ENCODE data around the gene LHX3.
A peak's percentile ranks its signal among the peaks of the same experiment; 100 is the strongest.

LHX3 gene

DNA sequence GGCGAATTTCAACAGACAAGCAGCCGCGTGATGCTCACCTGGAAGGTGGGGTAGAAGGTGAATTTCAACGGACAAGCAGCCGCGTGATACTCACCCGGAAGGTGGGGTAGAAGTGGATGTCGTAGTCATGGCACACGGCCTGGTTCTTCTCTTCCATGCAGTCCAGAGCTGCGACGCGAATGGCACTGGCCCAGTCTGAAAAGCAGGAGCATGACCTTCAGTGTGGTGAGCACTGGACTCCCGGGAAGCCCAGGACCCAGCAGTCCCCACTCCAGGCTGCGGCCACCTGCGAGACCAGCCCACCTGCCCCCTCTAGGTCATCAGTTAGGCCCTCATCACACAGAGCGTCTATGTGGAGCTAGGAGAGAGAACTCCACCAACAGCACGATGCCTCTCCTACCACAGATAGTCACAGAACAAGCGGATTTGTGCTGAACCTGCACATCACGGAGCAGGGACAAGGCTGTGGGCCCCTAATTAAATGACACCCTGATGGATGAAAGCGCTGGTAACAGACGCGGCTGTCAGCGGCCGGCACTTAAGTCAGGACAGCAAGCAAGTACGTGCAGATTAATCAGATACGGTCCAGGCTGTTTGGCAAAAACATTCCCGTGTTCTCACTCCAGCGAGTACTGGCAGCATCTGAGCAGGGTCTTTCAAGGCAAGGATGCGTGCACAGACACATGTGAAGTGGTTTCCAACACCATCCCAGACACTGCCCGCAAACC is 21.9 kb upstream of the LHX3 start:
- DNase-seq (ENCODE audit: low read depth): no peak

DNA sequence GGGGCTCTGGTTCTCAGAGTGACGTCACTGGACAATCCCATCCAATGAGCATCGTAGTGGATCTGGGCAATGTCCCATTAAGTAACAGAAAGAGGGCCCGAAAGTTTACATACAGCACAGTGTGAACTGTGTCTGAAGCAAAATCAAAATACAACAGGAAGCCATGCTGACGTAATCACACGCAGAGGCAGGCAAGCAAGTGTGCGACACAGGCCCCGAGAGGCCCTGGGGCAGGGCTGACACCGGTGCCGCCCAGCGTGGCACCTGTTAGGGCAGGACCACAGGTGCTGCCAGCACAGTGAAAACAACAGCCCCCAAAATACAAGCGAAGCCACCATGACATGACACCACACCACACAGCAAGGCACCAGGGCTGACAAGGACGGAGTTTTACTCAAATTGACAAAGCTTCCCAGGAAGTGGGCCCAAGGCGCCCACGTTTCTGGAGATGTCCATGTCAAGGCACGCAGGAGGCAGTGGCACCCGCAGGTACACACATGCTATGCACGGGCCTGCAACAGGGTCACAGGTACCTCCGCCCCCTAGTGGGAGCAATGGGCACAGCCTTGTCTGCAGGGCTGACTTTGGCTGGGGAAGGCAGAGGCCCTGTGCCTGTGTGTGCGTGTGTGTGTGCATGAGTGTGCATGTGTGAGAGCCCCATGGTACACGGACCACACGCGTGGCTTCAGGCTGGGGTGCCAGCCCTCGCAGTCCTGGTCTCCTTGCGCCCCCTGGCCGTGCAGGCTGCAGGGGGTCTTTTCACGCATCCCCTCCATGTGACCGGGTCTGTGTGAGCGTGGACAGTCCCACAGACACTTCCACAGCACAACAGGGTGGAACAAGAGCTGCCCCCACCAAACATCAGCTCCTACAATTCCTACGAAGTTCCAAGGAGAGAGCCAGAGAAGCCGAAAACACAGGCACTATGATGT is 21.1 kb upstream of the LHX3 start:
- peak; percentile 29 for DNase-seq (ENCODE audit: low read depth)

DNA sequence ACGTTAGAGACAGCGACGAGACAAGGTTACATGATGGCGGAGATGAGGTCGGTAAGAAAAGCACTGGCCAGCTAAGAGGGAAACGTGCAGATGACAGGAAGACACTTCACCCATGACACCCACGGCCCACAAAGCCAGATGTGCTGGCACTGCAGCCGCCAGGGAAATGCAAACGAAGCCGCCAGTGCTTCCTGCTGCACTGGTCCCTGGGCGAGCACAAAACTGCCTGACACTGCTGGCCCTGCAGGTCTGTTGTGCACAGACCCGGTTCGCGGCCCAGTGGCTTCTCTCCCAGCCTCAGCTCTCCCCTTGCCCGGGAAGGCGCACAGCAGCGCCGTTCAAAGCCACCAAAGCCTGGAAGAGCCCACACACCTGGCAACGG is 20.4 kb upstream of the LHX3 start:
- DNase-seq (ENCODE audit: low read depth): no peak

DNA sequence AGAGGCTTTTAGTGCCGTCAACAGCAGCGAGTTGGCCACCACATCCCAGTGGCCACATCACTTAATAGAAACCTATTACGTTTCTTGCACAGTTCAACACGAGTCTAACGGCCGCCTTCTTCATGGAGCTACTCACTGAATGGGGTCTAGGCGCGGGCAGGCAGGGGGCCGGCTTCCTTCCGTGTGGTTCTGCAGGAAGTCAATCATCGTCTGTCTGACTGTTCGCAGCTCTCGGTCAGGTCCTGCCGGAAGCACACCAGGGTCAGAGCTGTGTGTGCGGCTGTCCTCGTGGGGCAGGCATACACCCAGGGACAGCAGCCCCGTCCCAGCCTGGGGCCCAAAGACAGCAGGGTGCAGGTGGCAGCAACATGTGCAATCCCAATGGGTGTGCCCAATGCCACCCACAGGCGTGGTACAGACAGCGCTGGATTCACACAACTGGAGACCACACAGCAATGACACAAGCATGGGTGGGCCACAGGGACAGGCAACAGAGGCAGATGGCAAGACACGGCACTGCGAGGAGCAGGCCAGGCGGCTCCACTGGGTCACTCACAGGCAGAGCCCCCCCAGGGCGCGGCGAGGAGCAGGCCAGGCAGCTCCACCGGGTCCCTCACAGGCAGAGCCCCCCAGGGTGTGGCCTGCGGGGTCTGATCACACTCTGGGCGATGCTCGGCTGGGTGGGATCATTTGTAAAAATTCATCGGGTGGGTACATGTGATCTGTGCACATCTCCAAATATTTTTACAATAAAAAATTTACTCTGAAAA is 19.1 kb upstream of the LHX3 start:
- no peak for DNase-seq (ENCODE audit: low read depth)

DNA sequence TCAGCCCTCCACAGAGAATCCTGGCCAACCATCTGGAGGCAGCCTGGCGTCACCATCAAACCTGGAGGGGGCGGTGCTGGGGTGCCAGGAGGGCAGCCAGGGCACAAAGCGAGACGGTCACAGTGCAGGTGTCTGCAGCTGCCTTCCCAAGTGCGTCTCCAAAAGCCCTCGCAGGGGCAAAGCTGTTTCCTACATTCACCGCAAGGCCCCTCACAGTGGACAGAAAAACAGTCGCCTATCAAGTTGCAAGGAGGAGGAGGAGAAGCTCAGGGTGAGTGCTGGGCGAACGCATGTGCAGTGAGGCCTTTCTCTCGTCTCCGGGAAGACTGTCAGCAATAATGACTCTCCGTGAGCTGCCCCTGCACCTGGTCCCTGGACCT is 18.0 kb upstream of the LHX3 start:
- no peak for DNase-seq (ENCODE audit: low read depth)

DNA sequence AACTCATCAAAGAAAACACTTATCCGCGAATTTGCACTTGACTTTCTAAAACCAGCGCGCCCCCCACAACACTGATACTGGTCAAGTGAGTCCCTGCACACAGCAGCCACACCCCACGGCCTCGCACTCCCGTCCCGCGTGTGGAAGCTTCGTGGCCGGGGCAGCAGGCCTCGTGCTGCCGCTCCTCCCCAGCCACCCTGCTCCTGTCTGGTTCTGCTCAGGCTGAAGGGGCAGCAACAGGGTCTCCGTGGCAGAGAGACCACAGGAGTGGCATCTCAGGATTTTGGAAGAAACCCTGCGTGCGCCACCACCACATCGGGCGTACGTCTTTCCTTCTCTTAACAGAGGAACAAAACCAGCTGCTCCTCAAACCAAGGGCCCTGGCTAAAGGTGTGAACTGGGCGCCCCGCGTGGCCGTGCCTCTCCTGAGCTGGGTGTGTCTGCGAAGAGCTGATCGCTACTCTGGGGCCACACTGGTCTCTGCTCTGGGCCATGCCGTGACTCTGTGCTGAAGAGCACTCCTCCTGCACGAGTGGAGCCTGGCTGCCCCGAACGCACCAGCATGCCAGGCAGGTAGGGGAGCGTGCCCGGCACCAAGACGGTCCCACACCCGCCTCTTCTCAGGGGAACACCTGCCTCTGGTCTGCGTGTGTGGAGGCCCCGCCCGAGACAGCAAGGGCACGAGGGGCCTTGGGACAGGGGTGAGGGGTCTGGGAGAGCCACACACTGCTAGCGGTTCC is 17.4 kb upstream of the LHX3 start:
- no peak for DNase-seq (ENCODE audit: low read depth)

DNA sequence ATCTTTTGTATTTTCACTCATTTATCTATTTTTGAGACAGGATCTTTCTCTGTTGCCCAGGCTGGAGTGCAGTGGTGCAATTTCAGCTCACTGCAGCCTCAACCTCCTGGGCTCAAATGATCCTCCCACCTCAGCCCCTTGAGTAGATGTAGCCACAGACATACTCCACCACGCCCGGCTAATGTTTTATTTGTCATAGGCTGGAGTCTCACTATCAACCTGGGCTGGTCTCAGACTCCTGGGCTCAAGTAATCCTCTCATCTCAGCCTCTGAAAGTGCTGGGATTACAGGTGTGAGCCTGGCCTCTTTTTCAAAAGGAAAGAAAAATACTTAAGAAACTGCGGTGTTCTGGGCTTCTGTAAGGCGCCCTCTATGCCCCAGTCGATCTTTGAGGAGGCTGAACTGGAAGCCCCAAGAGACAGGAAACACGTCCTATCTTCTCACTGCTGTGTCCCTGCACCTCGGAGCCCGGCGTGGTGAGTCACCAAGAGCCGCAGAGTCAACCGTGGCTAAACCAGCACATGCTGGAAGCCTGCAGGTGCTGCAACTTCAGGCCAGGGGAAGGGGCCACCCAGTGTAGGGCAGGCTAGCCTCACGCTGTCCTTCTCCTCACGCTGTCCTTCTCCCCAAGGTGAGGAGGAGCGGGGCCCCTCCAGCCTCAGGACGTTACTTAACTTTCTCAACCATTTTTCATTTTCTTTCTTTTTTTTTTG is 15.2 kb upstream of the LHX3 start:
- DNase-seq (ENCODE audit: low read depth): peak; percentile 45

DNA sequence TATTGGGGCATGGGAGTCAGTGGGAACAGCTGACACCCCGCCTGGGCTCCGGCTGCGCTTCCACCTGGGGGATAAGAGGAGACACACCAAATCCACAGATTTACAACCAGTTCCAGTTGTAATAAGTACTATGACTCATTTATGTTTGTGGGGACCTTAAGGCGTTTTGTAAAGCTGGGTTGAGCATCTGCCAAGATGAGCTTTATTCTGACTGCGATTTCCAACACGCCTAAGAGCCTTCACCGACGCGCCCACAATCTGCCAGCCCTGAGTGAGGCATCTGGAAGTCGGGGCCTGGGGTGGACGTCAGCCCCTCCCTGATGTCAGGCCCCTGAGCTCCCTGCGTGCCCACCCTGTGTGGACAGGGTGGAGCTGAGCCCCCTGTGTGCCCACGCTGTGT is 14.3 kb upstream of the LHX3 start:
- DNase-seq (ENCODE audit: low read depth): peak; percentile 81

DNA sequence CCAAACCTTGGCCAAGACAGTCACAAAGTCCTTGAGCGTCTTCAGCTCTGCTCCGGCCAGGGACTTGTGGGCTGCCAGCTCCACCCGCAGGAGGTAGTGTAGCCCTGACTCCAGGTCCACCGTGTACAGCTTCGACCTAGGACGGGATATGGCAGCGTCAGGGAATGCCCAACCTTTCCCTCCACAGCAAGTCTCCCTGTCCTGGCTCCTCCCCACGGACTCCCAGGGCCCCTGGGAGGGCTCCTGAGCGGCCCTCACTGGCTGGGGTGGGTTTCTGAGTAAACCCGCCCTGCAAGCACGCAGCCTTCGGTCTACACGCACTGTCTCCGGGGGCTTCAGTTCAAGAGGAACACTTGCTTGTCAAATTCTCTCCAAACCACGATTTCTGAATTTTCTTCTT is 13.7 kb upstream of the LHX3 start:
- DNase-seq (ENCODE audit: low read depth): no peak

DNA sequence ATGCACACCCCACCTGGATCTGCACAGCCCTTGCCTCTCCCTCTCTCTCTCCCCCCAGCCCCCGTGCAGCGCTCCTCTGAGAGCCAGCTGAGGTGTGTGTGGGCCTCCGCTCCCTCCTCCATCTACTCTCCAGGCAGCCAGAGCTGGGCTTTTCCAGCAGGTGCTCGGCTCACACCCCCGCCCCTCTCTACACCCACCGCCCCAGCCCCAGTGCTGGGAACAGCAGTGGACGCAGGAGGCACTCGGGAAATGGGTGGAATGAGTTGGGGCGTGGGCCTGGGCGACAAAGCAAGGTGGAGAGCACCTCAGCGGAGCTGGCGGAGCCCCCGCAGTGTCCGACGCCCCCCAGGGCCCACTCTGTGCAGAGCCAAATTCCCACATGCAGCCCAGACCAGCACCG is 13.3 kb upstream of the LHX3 start:
- DNase-seq (ENCODE audit: low read depth): no peak

DNA sequence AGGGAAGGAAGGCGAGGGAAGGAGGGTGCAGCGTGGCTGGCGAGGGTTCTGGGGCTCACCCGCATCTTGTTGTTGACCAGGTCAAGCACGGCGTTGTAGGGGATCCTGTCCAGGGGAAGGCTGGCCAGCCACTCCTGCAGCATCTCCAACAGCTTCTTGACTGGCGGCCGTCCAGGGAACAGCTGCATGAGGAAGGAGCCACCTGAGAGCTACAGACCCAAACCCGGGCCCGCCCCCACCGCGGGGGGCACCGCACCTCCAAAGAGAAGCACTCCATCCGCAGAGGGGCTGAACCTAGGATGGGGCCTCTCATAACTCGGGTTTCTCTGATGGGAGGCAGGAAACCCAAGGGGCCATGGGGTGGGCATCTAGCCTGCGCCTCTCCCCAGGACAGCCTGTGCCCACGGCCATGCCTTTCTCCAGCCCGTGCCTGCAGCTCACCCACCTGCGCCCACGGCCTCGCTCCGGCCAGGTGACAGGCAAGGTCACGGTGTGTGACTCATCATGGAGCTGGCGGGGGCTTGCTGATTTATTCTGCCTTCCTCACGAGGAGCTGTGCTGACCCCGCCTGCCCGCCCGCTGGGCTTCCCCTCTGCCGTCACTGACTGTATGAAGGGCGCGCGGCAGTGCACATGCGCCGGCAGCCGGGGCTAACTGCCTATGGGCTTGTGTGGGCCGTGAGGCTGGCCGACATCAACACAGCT is 11.8 kb upstream of the LHX3 start:
- no peak for DNase-seq (ENCODE audit: low read depth)

DNA sequence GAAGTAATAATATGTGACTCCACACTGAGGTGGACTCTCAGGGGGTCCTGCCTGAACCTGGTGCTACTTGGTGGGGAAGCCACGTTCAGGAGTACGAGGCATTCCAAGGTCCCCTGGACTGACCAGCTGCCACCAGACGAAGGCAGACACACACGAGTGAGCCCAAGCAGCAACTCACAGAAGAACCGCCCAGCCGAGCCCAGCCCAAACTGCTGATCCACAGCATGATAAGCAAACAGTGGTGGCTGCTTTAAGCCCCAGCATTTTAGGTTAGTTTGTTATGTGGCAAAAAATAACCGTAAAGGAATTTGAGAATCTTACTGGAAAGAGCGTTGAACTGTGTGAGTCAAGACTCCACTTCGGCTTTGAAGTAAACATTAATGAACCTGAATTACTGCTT is 8.8 kb upstream of the LHX3 start:
- DNase-seq (ENCODE audit: low read depth): no peak

DNA sequence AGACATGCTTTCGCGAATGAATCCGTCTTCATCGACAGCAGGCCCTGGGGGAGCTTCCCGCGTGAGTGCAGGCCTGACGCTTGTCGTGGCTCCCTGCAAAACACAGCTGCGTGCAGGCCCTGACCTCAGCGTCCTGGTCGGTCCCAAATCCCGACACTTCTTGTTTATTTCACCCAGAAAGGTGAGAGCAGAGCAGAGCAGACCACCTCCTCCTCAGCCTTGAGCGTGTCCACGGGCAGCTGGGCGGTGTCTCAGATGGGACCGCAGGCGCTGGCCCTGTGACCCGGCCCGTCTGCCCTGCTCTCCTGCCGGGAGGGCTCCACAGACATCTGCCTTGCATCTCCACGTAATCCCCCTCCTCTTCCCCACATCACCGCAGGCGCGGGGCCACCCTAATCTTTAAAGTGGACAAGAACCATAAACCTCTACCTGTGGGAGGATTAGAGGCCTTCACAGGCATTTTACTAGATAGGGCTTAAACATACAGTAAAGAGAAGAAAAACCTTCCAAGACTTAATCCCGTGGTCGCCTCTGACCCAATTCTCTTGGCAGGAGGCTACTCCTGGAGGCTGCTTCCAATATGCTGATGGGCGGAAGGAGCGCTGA is 7.5 kb upstream of the LHX3 start:
- DNase-seq (ENCODE audit: low read depth): no peak

DNA sequence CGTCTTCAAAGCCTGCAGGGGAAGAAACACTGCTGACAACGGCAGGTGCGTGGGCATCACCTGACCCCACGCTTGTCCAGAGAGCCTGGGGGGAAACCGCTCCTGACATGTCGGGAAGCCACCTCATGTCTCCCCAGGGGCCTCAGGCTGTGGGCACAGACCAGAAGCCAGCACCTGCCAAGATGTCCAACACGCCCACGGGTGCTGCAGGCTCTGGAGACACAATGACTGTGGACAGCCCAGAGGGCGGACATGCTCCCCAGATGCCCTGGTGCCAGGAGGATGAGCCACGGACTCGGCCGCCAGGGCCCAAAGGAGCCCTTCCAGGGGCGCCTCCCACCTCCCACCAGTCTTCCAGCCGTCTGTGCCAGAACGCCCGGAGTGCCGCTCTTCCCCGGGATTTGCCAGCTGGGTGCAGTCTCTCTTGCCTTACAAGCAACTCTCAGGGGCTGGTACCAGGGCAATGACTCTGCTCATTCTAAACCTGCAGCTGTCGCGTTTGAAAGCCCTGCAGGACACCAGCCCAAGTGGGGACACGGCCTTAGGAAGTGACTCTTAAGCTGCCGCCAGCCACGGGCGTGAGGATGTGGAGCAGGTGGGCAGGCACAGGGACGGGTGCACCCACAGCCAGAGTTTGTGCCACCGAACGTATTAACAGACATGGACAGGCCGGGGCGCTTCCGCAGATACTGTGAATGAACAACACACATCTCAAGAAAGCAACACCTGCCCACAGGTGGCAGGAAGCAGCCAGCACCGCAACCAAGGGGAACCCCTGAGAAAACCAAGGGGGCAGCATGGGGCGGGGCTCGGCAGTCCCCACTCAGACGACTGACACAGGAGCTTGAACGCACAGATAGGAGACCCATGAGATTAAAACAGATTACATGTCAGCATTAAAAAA is 6.8 kb upstream of the LHX3 start:
- no peak for DNase-seq (ENCODE audit: low read depth)

DNA sequence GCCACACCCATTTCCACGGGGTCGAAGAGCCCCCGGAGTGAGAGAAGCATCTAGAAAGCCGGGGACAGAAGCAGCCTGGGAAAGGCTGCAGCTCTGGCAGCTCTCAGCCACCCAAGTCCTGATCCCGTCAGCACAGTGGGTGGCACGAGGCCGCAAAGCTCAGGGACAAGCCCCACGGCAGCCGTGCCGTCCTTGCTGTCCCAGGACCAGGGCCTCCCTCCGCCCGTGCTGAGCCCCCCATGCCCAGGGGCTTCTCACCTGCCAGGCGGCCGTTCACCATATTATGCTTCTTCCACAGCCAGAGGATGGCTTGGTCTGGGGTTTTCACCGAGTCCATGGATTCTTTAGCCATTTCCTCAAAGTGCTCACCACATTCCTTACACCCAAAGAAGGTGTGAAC is 6.1 kb upstream of the LHX3 start:
- no peak for DNase-seq (ENCODE audit: low read depth)

DNA sequence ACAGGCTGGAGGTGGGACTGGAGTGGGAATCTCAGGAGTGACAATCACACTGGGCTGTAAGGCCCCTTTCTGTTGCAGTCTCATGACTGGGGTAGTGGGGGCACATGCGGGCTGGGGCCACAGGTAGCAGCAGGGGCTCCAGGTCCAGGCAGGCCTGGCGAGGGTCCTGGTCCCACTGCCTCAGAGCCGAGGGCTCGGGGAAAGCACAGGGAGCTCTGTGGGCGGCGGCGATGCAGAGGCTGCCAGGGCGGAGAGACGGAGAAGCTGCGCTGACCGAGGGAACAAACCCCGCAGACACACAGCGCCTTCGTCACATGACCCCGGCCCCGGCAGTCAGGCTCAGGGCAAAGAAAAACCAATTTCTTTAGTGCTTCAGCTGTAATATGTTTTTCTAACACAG is 5.3 kb upstream of the LHX3 start:
- no peak for DNase-seq (ENCODE audit: low read depth)

DNA sequence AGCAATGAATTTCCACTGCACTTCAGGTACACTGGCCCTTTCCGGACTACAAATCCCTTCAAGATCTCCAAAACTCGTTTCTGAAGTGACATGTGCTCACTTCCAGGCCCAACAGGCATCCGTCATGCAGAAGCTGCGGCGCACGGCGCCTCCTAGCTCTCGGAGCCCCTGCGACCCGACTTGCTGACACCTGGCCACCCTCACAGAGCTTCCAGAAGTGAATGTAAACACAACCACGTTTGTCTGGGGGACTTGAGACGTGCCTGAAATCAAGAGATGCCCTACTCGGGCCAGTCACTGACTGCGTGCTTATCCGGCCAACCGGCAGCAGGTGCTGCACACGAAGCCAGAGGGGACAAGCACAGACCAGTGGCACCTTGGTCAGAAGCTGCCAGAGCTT is 4.9 kb upstream of the LHX3 start:
- DNase-seq (ENCODE audit: low read depth): no peak

DNA sequence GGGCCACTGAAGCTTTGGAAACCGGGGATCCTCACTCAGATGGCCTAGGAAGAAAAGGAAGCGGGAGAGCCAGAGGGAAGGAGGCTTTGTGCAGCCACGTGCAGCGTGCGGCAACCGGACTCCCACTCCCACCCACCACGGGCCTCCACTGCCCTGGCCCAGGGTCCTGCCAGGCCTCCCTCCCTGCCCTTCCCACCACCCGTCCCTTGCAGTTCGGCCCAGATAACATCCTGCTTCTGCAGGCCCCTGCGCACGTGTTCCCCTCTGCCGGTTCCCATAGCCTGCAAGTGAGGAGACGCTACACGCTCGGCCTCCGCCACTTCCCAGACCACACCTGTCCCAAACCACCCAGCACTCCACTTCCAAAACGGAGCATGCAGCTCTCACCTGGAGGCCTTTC is 4.3 kb upstream of the LHX3 start:
- no peak for DNase-seq (ENCODE audit: low read depth)

DNA sequence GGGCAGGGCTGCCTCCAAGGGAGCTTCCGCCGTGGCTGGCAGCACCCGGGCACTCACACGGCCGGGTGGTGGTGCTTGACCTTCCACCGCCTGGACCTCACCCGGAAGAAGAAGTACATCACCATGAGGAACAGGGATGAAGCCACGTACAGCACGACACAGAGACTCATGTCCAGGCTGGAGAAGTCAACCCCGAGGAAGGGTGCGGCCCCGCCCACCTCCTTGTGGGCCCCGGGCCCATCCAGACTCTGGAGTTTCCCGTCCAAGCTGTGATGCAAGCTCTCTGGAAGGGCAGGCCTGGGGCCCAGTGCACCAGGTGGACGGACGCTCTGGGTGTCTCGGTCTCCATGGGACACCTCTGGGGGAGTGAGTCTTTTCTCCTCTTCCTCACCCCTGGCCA is 3.7 kb upstream of the LHX3 start:
- DNase-seq (ENCODE audit: low read depth): no peak

Measured in amniotic epithelial cell (primary cell).